ENCODE data around the gene ARL3. TPM values are rescaled to one million over a fixed set of nuclear protein-coding genes. Genes with fewer than 3 reads are reported as not detected.

Gene ARL3
- polyA plus RNA-seq, 1 experiment = 8.1 TPM

DNA sequence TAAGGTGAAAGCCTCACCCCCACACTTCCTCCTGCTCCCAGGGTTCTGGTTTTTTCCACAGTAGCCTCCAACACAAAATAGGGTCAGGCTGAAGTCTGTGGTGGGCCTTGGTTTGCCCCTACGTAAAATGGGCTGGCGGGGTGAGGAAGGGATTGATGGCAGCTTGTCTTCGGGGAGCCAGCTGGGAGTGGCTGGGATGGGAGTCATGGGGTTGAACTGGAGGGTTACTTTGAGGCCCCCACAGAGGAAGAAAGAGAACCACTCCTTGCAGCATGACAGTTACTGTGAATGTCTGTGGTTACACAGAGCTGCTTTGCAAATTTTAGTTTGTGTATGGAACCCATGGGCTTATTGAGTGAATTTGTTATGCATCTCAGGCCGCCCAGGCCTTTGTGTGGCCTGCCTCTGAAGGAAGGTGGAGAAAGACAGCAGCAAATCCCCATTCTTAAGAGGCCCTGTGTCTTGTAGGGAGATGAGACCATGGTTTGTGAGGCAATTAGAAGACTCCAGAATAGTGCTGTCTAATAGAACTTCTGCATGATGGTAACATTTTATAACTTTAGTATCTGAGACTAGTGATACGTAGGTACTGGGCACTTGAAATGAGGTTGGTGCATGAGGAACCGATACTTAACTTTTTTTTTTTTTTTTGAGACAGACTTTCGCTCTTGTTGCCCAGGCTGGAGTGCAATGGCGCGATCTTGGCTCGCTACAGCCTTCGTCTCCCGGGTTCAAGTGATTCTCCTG, 61.9 kb downstream of the ARL3 start:
- Histone ChIP-seq H3K4me3 (ENCODE audit: low read depth, low read length) (no peak overlapping the region), H3K27me3 (ENCODE audit: control insufficient read depth, insufficient read depth, low read length) (no peaks in the 10 kb centered on the region), H3K36me3 (ENCODE audit: control insufficient read depth, insufficient read depth, low read length) (peaks cover 55% of the 10 kb centered on the region)
- TF ChIP-seq, protein P1, sequence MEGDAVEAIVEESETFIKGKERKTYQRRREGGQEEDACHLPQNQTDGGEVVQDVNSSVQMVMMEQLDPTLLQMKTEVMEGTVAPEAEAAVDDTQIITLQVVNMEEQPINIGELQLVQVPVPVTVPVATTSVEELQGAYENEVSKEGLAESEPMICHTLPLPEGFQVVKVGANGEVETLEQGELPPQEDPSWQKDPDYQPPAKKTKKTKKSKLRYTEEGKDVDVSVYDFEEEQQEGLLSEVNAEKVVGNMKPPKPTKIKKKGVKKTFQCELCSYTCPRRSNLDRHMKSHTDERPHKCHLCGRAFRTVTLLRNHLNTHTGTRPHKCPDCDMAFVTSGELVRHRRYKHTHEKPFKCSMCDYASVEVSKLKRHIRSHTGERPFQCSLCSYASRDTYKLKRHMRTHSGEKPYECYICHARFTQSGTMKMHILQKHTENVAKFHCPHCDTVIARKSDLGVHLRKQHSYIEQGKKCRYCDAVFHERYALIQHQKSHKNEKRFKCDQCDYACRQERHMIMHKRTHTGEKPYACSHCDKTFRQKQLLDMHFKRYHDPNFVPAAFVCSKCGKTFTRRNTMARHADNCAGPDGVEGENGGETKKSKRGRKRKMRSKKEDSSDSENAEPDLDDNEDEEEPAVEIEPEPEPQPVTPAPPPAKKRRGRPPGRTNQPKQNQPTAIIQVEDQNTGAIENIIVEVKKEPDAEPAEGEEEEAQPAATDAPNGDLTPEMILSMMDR (IDR thresholded peaks at IDR 0.05; ENCODE audit: insufficient read depth, low read depth, low read length) = no peak
- ChIA-PET POLR2A (no interaction called here), CTCF (no interaction called here)
- no peak for DNase-seq (ENCODE audit: low read depth)

DNA sequence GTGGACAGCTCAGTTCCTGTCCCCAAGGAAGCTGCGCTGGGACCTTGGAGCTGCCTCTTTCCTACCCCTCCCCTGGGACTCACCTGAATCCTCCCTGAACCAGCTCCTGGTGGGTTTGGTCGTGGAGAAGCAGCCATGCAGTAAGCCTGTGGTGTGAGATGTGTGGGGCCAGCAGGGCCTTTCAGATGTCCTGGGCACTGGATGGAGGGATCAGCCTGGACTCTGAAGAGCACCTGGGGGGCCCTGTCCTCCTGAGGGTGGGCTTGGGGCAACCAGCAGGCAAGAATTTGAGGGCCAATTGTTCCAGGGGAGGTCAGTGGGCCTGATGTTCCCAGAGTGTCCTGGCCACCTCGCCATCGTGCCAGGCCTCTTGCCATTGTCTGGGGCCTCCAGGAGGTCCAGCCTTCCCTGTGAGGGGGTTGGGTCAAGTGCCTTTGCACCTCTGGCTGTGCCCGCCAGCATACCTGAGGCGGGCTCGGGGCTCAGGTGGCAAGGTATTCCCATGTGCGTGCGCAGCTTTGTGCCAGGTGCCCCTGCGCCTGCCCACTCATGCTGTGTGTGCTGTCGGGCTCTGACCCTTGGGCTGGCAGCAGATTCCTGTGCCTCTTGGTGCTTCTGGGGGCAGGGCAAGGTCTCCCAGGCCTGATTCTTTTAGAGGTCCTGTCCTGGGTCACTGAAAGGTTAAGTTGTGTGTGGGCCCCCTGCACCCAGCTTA, 62.6 kb downstream of the ARL3 start:
- CTCF ChIA-PET = interaction anchor here (2.6 kb wide), 1 partner anchor 27 kb away, joined by 13 read pairs; no protein-coding TSS in a partner anchor
- peaks cover 49% of the 10 kb centered on the region for H3K36me3 ChIP-seq (ENCODE audit: control insufficient read depth, insufficient read depth, low read length)
- TF ChIP-seq, protein P1 (IDR thresholded peaks at IDR 0.05; ENCODE audit: insufficient read depth, low read depth, low read length) = no peak
- no peaks in the 10 kb centered on the region for H3K27me3 ChIP-seq (ENCODE audit: control insufficient read depth, insufficient read depth, low read length)
- H3K4me3 ChIP-seq (ENCODE audit: low read depth, low read length) = no peak overlapping the region
- POLR2A ChIA-PET = no interaction called here
- DNase-seq (ENCODE audit: low read depth) = no peak

DNA sequence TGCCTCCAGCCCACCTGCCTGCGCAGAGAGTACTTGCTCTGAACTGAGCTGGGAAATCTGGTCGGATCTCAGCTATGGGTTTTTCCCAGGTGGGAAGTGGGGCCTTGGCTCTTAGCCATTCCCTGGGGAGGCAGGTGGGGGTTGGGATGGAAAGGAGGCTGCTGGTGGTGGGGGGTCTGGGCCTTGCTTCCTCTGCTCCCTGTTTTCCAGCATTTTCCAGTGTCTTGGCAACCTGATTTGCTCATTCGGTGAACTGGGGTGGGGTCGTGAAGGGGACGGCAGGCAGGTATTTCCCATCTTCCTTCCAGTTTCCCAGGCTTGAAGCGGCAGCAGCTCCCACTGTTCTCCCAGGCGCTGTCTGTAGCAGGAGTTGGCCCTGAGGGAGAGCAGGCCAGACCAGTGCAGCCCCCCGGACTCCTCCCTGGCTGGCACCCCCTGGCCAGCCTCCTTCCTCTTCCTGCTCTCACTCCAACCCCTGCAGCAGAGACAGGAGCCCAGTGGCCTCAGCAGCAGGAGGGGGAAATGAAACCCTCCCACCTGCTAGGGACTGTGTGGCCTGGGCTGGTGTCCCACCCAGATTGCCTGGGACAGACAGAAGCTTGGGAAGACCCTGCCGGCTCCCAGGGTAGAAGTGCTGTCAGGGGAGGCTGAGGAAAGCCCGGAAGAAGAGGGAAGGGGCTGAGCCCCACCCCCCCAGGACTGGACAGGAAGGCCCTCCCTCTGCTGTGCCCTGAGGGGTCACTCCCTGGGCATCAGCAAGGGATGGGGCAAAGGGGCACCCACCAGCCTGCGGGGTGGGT, 63.3 kb downstream of the ARL3 start:
- POLR2A ChIA-PET = no interaction called here
- Histone ChIP-seq H3K4me3 (ENCODE audit: low read depth, low read length) (no peak overlapping the region), H3K36me3 (ENCODE audit: control insufficient read depth, insufficient read depth, low read length) (peaks cover 42% of the 10 kb centered on the region), H3K27me3 (ENCODE audit: control insufficient read depth, insufficient read depth, low read length) (no peaks in the 10 kb centered on the region)
- CTCF ChIA-PET = interaction anchor here (1.0 to 2.6 kb wide), 3 partner anchors 25 to 58 kb away, joined by 3 to 13 read pairs (median 6); no protein-coding TSS in a partner anchor
- DNase-seq (ENCODE audit: low read depth) = no peak
- TF ChIP-seq, protein P1 (IDR thresholded peaks at IDR 0.05; ENCODE audit: insufficient read depth, low read depth, low read length) = no peak

DNA sequence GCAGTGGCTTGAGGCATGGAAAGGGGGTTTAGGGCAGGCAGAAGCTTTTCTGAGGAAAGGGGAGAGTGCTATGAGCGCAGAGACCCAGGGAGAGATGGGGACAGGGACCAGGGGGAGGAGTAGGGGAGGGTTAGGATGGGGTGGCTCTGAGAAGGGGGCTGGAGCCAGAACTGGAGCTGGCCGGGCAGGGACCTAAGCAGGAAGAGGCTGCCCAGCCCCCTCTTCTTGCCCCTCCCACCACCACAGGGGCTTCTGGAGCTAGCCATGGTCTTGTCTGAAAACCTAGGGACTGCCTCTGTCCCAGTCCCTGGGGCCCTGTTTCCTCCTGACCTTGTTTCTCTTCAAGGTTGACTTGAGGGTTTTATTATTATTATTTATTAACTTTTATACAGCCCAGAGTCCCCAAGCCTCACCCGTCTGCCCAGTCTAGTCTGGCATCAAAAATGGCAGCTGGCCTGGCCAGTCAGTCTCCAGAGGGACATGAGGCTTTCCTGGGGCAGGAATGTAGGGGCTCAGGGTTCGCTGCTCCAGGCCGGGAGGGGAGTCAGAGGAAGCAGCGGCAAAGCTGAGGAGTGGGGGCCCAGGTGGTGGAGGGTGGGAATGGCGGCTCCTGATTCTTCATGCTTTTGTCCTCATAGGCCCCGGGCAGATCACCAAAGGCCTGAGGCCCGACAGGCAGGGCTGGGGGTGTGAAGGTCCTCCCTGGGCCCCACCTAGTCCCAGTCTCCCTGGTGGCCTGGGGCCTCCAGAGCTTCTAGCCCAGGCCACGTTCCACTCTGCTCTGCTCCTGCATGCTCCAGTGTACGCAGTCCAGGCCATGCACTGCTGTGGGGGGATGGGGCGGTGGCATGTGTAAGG, 64.2 kb downstream of the ARL3 start:
- Histone ChIP-seq H3K27me3 (ENCODE audit: control insufficient read depth, insufficient read depth, low read length) (no peaks in the 10 kb centered on the region), H3K4me3 (ENCODE audit: low read depth, low read length) (no peak overlapping the region; the same call in 1 of the 2 replicates), H3K36me3 (ENCODE audit: control insufficient read depth, insufficient read depth, low read length) (peaks cover 36% of the 10 kb centered on the region)
- TF ChIP-seq, protein P1 (IDR thresholded peaks at IDR 0.05; ENCODE audit: insufficient read depth, low read depth, low read length) = no peak
- DNase-seq (ENCODE audit: low read depth) = no peak
- ChIA-PET POLR2A (no interaction called here), CTCF (interaction anchor here (1.0 to 2.6 kb wide), 3 partner anchors 26 to 58 kb away, joined by 3 to 13 read pairs (median 6); no protein-coding TSS in a partner anchor)

Data from BJ (cell line).